ENCODE measurements around the gene SLC22A25. TPM values are rescaled to one million over a fixed set of nuclear protein-coding genes. Genes with fewer than 3 reads are reported as not detected.
A peak's percentile ranks its signal among the peaks of the same experiment; 100 is the strongest.

The SLC22A25 gene
- total and polyA plus RNA-seq, 2 of the 13 experiments (the other 11 are each of a cell fraction or from before 2014, with no cell fraction given), result 0.18 to 0.42 TPM

DNA sequence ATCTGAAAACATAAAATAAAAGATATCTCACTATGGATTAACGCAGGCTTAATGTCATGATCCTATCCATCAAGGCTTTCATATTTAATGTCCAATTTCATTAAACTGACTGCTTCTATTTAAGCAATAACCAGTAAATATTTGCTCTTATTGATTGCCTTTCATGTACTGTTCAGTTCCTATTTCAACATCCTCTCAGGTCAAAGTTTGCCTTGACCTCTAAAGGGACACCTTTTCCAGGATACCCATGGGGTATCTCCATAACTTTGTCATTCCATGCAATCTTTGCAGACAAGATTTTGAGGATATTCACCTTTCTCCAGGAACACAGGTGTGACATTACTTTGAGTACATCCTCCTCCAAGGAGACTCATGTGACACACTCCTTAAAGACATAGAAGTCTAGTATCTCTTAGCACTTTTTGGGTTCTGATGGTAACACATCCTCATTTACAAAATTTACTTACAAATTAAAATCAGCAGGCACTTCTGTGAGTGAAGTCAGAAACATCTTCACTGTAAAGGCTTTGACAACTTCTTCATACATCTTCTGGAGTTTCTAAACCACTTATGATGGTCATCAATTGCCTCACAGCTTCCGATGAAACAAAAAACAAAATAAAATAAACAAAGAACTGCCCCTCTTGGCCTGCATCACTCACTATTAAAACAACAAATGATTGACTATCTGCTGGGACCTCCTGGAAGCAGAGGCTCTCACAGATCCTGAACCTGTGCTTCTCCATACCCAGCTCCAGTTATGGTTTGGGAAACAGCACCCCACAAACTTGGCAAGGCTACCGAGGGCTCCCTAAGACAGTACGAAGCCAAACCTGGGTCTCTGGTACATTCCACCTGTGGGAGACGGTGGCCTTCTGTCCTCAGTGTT is 7.0 kb upstream of the SLC22A25 start (continued):
- TF ChIP-seq ZNF672 (CRISPR knock-in tag; IDR thresholded peaks at IDR 0.05) (no peak), ZNF234 (CRISPR knock-in tag; conservative IDR thresholded peaks at IDR 0.05) (no peak), FOSL2 (CRISPR knock-in tag; IDR thresholded peaks at IDR 0.05) (peak; percentile 81), REPIN1 (CRISPR knock-in tag; IDR thresholded peaks at IDR 0.05; ENCODE audit: borderline replicate concordance, low read depth) (peak; percentile 39; the same call in 1 of the 2 replicates), PHF21A (CRISPR knock-in tag; IDR thresholded peaks at IDR 0.05) (peak; percentile 43), PITX1 (CRISPR knock-in tag; IDR thresholded peaks at IDR 0.05) (peak; percentile 92), RXRB (CRISPR knock-in tag; IDR thresholded peaks at IDR 0.05; ENCODE audit: borderline replicate concordance) (peak; percentile 98), ZSCAN31 (CRISPR knock-in tag; IDR thresholded peaks at IDR 0.05; ENCODE audit: low read depth) (no peak), ZNF101 (CRISPR knock-in tag; IDR thresholded peaks at IDR 0.05; ENCODE audit: borderline replicate concordance, low read depth) (no peak), ADNP (CRISPR knock-in tag; IDR thresholded peaks at IDR 0.05) (no peak), MTA3 (CRISPR knock-in tag; IDR thresholded peaks at IDR 0.05) (no peak), PRDM10 (CRISPR knock-in tag; IDR thresholded peaks at IDR 0.05; ENCODE audit: low read depth) (peak; percentile 78), SNAPC2 (CRISPR knock-in tag; IDR thresholded peaks at IDR 0.05) (peak; percentile 64; the same call in 1 of the 2 replicates), BCL3 (CRISPR knock-in tag; IDR thresholded peaks at IDR 0.05) (no peak), ZNF550 (CRISPR knock-in tag; IDR thresholded peaks at IDR 0.05; ENCODE audit: borderline replicate concordance) (no peak), ZHX2 (IDR thresholded peaks at IDR 0.05; ENCODE audit: low read depth) (0 out of 2 replicates have a peak, but pooled peaks have one; percentile 33), ZHX2 (CRISPR knock-in tag; IDR thresholded peaks at IDR 0.05; ENCODE audit: borderline replicate concordance) (no peak; the same call in 1 of the 2 replicates), ZNF235 (CRISPR knock-in tag; IDR thresholded peaks at IDR 0.05; ENCODE audit: borderline replicate concordance) (no peak)

Measured in HepG2 (cell line).